PC-9 (cell line): ENCODE measurements around the gene PLOD3. TPM values are rescaled to one million over a fixed set of nuclear protein-coding genes. Genes with fewer than 3 reads are reported as not detected.

ENCODE experiments used
- BruUV-seq: library from RNA; stranded (reverse); fragments of 400-500 nt; replicated peaks from 2 replicates; lab custom pipeline; 2021; lab: Mats Ljungman, UMichigan
- CTCF ChIA-PET: fragments of 300-600 bp; sonication (Branson Sonifier 250); formaldehyde crosslinking; loops from one replicate; lab custom pipeline; 2022; ENCODE audit warnings: antibody characterized with exemption; lab: Charles Lee
- POLR2A ChIA-PET: fragments of 300-600 bp; sonication (Branson Sonifier 250); formaldehyde crosslinking; loops from one replicate; lab custom pipeline; 2022; ENCODE audit warnings: antibody characterized with exemption; ENCODE audit not compliant: unreplicated experiment; lab: Charles Lee
- DNase-seq, 2 experiments: peaks; one replicate each; pipeline versions ENCODE4 v3.0.0 to v3.0.0-alpha.2; 2015 to 2022; ENCODE audit warnings: mixed read lengths in 1 of 2
- H2AFZ ChIP-seq: fragments of 200-600 bp; sonication (generic); 2 replicates; pipeline ENCODE4 v1.8.1; 2017; ENCODE audit warnings: antibody characterized with exemption
- H3F3A ChIP-seq: fragments of 200-600 bp; sonication (generic); 2 replicates; pipeline ENCODE4 v1.8.1; 2017; ENCODE audit warnings: antibody characterized with exemption, mild to moderate bottlenecking, low read depth; ENCODE audit not compliant: insufficient read depth
- H3K27ac ChIP-seq: fragments of 200-600 bp; sonication (generic); 2 replicates; pipeline ENCODE4 v1.6.1; 2016; ENCODE audit warnings: mixed run types
- H3K27me3 ChIP-seq: fragments of 200-600 bp; sonication (generic); 2 replicates; pipeline ENCODE4 v1.6.1; 2016; ENCODE audit warnings: low read depth, mixed run types; ENCODE audit not compliant: insufficient read depth
- H3K36me3 ChIP-seq: fragments of 200-600 bp; sonication (generic); 2 replicates; pipeline ENCODE4 v1.6.1; 2016; ENCODE audit warnings: low read depth, mixed run types
- H3K4me1 ChIP-seq: fragments of 200-600 bp; sonication (generic); replicated peaks from 2 replicates; pipeline ENCODE4 v1.6.1; 2016; ENCODE audit warnings: mixed run types; ENCODE audit not compliant: insufficient read depth
- H3K4me2 ChIP-seq: fragments of 200-600 bp; sonication (generic); 2 replicates; pipeline ENCODE4 v1.6.1; 2017; ENCODE audit warnings: mixed run types
- H3K4me3 ChIP-seq: fragments of 200-600 bp; sonication (generic); 2 replicates; pipeline ENCODE4 v1.6.1; 2016; ENCODE audit warnings: mixed run types
- H3K79me2 ChIP-seq: fragments of 200-600 bp; sonication (generic); 2 replicates; pipeline ENCODE4 v1.6.1; 2017; ENCODE audit warnings: low read depth, mixed run types
- H3K9me2 ChIP-seq: fragments of 200-600 bp; sonication (generic); 2 replicates; pipeline ENCODE4 v1.8.1; 2017; ENCODE audit warnings: mild to moderate bottlenecking; ENCODE audit not compliant: insufficient read depth
- H3K9me3 ChIP-seq: fragments of 200-600 bp; sonication (generic); 2 replicates; pipeline ENCODE4 v1.8.1; 2016; ENCODE audit warnings: low read depth; ENCODE audit not compliant: insufficient read depth
- H4K20me1 ChIP-seq: fragments of 200-600 bp; sonication (generic); 2 replicates; pipeline ENCODE4 v1.8.1; 2017; ENCODE audit not compliant: insufficient read depth
- EZH2 ChIP-seq: fragments of 200-600 bp; sonication (generic); IDR thresholded peaks from 2 replicates; pipeline ENCODE4 v1.8.0; 2017; ENCODE audit warnings: antibody characterized with exemption, low read depth
- intact Hi-C: fragments of 100-400 bp; cut with micrococcal nuclease; formaldehyde crosslinking; loops from one replicate; pipeline ENCODE4 v1.10.0; 2022; ENCODE audit not compliant: unreplicated experiment
- total RNA-seq: library from RNA; stranded (reverse); gene quantifications from 2 replicates; pipeline ENCODE4 v1.2.3, GENCODE V29; 2021
- TF ChIP-seq, protein P1 (sequence below): fragments of 200-600 bp; sonication (generic); conservative IDR thresholded peaks from 2 replicates; pipeline ENCODE4 v1.6.1; 2017; ENCODE audit warnings: mixed run types, antibody characterized with exemption, mild to moderate bottlenecking, moderate library complexity

The PLOD3 gene
- total RNA-seq, 1 experiment from 2014 or later: 93.2 TPM

DNA sequence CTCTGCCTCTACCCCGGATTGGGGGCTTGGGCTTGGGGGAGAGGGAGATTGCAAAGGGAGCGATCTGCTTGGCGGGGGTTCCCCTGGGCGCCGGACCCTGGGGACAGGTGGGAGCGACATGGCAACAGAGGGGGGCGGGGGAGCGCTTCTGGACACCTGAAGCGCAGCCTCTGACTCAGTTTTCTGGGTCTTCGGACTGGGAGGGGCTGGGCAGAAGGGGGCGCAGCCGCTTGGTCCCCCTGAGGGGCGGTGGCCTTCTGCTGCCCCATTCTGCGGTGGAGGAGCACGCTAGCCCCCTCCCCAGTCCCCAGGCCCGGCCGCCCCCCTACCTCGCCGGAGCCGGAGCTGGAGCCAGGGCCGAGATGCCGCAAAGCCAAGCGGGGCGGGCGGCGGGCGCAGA is 37.7 kb downstream of the PLOD3 start:
- H2AFZ ChIP-seq: no peak overlapping the region
- no peaks in the 10 kb centered on the region for H3K36me3 ChIP-seq
- no peak for DNase-seq
- intact Hi-C loops: no loop called here
- H3K27me3 ChIP-seq: peaks cover 33% of the 10 kb centered on the region
- TF ChIP-seq, protein P1, sequence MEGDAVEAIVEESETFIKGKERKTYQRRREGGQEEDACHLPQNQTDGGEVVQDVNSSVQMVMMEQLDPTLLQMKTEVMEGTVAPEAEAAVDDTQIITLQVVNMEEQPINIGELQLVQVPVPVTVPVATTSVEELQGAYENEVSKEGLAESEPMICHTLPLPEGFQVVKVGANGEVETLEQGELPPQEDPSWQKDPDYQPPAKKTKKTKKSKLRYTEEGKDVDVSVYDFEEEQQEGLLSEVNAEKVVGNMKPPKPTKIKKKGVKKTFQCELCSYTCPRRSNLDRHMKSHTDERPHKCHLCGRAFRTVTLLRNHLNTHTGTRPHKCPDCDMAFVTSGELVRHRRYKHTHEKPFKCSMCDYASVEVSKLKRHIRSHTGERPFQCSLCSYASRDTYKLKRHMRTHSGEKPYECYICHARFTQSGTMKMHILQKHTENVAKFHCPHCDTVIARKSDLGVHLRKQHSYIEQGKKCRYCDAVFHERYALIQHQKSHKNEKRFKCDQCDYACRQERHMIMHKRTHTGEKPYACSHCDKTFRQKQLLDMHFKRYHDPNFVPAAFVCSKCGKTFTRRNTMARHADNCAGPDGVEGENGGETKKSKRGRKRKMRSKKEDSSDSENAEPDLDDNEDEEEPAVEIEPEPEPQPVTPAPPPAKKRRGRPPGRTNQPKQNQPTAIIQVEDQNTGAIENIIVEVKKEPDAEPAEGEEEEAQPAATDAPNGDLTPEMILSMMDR: no peak
- no peak for TF ChIP-seq EZH2
- ChIA-PET CTCF (no interaction called here), POLR2A (no interaction called here)
- BruUV-seq: no TSS peak
- H3K9me3 ChIP-seq: no peaks in the 10 kb centered on the region
- no peaks in the 10 kb centered on the region for H3K9me2 ChIP-seq
- no peaks in the 10 kb centered on the region for H4K20me1 ChIP-seq
- H3K27ac ChIP-seq: no peak overlapping the region
- H3K4me2 ChIP-seq: no peak overlapping the region
- no peaks in the 10 kb centered on the region for H3F3A ChIP-seq
- no peaks in the 10 kb centered on the region for H3K79me2 ChIP-seq
- no peaks in the 10 kb centered on the region for H3K4me1 ChIP-seq
- no peak overlapping the region for H3K4me3 ChIP-seq

DNA sequence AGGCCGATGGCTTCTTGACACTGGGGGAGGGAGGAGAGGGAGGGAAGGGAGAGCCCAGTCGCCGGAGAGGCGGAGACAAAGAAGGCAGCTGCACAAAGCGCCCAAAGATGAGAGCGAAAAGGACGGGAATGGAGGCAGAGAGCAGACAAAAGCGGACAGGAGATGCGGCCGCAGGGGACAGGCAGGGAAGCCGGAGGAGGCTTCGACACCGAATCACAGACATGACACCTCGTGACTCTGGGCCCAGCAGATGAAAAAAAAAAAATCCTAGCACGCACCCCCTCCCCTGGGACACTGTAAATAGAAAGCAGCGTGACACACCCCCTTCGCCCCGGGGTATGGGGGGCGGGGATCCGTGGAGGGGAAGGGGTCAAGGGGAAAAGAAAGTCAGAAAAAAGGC is 38.3 kb downstream of the PLOD3 start:
- no peaks in the 10 kb centered on the region for H3K4me1 ChIP-seq
- H3K4me2 ChIP-seq: no peak overlapping the region
- H3K36me3 ChIP-seq: no peaks in the 10 kb centered on the region
- no peak overlapping the region for H3K27ac ChIP-seq
- H4K20me1 ChIP-seq: no peaks in the 10 kb centered on the region
- no peak overlapping the region for H2AFZ ChIP-seq
- H3K4me3 ChIP-seq: no peak overlapping the region
- intact Hi-C loops: no loop called here
- H3K9me2 ChIP-seq: no peaks in the 10 kb centered on the region
- no TSS peak for BruUV-seq
- H3K79me2 ChIP-seq: no peaks in the 10 kb centered on the region
- H3K27me3 ChIP-seq: peaks cover 33% of the 10 kb centered on the region
- no peaks in the 10 kb centered on the region for H3K9me3 ChIP-seq
- no peak for DNase-seq
- TF ChIP-seq EZH2: no peak
- TF ChIP-seq, protein P1: no peak
- 0 out of 2 replicates have a peak, but pooled peaks cover 4% of the 10 kb centered on the region for H3F3A ChIP-seq
- CTCF ChIA-PET: interaction anchor here (0.7 kb wide), 1 partner anchor 304 kb away, joined by 5 read pairs; no protein-coding TSS in a partner anchor
- POLR2A ChIA-PET: no interaction called here

GRCh38 chr7:101177644-101178043 is 39.7 kb downstream of the PLOD3 start:
- H4K20me1 ChIP-seq: no peaks in the 10 kb centered on the region
- DNase-seq: no peak
- BruUV-seq: no TSS peak
- ChIA-PET CTCF (no interaction called here), POLR2A (no interaction called here)
- intact Hi-C loops: no loop called here
- no peaks in the 10 kb centered on the region for H3K79me2 ChIP-seq
- no peak overlapping the region for H3K4me2 ChIP-seq
- peaks cover 12% of the 10 kb centered on the region; the same call in 1 of the 2 replicates for H3K4me1 ChIP-seq
- H3K9me2 ChIP-seq: no peaks in the 10 kb centered on the region
- TF ChIP-seq EZH2: no peak
- TF ChIP-seq, protein P1: no peak
- 0 out of 2 replicates have a peak, but pooled peaks cover 5% of the 10 kb centered on the region for H3F3A ChIP-seq
- no peak overlapping the region for H3K4me3 ChIP-seq
- no peak overlapping the region for H3K27ac ChIP-seq
- no peaks in the 10 kb centered on the region for H3K9me3 ChIP-seq
- no peaks in the 10 kb centered on the region for H3K36me3 ChIP-seq
- peaks cover 40% of the 10 kb centered on the region for H3K27me3 ChIP-seq
- H2AFZ ChIP-seq: no peak overlapping the region
